MCF 10A (cell line): ENCODE results near the gene DPM3. TPM values are rescaled to one million over a fixed set of nuclear protein-coding genes. Genes with fewer than 3 reads are reported as not detected.

Experiments
- BruUV-seq: library from RNA; stranded (reverse); fragments of 400-500 nt; replicated peaks from 2 replicates; lab custom pipeline; 2021; lab: Mats Ljungman, UMichigan
- CTCF ChIA-PET: fragments of 300-600 bp; sonication (Branson Sonifier 250); formaldehyde crosslinking; extraction: SDS; loops from one replicate; lab custom pipeline; 2021; ENCODE audit warnings: antibody characterized with exemption, inconsistent platforms; lab: Yijun Ruan, JAX
- POLR2A ChIA-PET: fragments of 300-600, 350-650 bp; sonication (Branson Sonifier 250); formaldehyde crosslinking; extraction: SDS; loops from one replicate; lab custom pipeline; 2020; ENCODE audit warnings: antibody characterized with exemption, inconsistent platforms; lab: Yijun Ruan, JAX
- DNase-seq: peaks from one replicate; pipeline ENCODE4 v3.0.0-alpha.2; 2018; ENCODE audit not compliant: unreplicated experiment
- H3K27ac Mint-ChIP-seq: one replicate; pipeline ENCODE4 v1.8.0; 2022; ENCODE audit warnings: mild to moderate bottlenecking, low read depth, mixed read lengths; ENCODE audit not compliant: unreplicated experiment
- H3K27me3 Mint-ChIP-seq: one replicate; pipeline ENCODE4 v1.8.0; 2022; ENCODE audit warnings: mixed read lengths; ENCODE audit not compliant: insufficient read depth, unreplicated experiment
- H3K36me3 Mint-ChIP-seq: one replicate; pipeline ENCODE4 v1.8.0; 2022; ENCODE audit warnings: mild to moderate bottlenecking, moderate library complexity, mixed read lengths; ENCODE audit not compliant: insufficient read depth, unreplicated experiment
- H3K4me1 Mint-ChIP-seq: one replicate; pipeline ENCODE4 v1.8.0; 2022; ENCODE audit warnings: mixed read lengths; ENCODE audit not compliant: insufficient read depth, unreplicated experiment
- H3K4me3 Mint-ChIP-seq: one replicate; pipeline ENCODE4 v1.8.0; 2022; ENCODE audit warnings: mild to moderate bottlenecking, moderate library complexity, mixed read lengths; ENCODE audit not compliant: unreplicated experiment
- H3K9me3 Mint-ChIP-seq: one replicate; pipeline ENCODE4 v1.8.0; 2022; ENCODE audit warnings: mixed read lengths; ENCODE audit not compliant: unreplicated experiment
- intact Hi-C: fragments of 100-400 bp; cut with micrococcal nuclease; formaldehyde crosslinking; loops from 2 replicates; pipeline ENCODE4 v1.14.1; 2022
- total RNA-seq: library from RNA; stranded (reverse); gene quantifications from 2 replicates; pipeline ENCODE4 v1.2.3, GENCODE V29; 2022
- TF ChIP-seq, protein P1 (sequence below): fragments of 200-600 bp; IDR thresholded peaks from one replicate; pipeline ENCODE4 v1.8.0; 2022; ENCODE audit warnings: antibody characterized with exemption, mild to moderate bottlenecking; ENCODE audit not compliant: unreplicated experiment

Gene DPM3
- total RNA-seq, 1 experiment from 2014 or later: 86.4 TPM

GRCh38 chr1:155104605-155105534, 35.5 kb downstream of the DPM3 start:
- ChIA-PET POLR2A (interaction anchor here (0.7 to 4.2 kb wide), 2 partner anchors 19 to 65 kb away, joined by 4 to 29 read pairs; no protein-coding TSS in a partner anchor), CTCF (interaction anchor here (0.8 to 5.6 kb wide), 6 partner anchors 11 to 68 kb away, joined by 3 to 51 read pairs (median 5); partner anchors contain the start of gene KRTCAP2)
- H3K36me3 Mint-ChIP-seq: peaks cover 7% of the 10 kb centered on the region
- H3K9me3 Mint-ChIP-seq: no peaks in the 10 kb centered on the region
- peaks cover 18% of the 10 kb centered on the region for H3K4me1 Mint-ChIP-seq
- no TSS peak for BruUV-seq
- DNase-seq: no peak
- H3K4me3 Mint-ChIP-seq: no peak overlapping the region
- intact Hi-C loops: no loop called here
- TF ChIP-seq, protein P1, sequence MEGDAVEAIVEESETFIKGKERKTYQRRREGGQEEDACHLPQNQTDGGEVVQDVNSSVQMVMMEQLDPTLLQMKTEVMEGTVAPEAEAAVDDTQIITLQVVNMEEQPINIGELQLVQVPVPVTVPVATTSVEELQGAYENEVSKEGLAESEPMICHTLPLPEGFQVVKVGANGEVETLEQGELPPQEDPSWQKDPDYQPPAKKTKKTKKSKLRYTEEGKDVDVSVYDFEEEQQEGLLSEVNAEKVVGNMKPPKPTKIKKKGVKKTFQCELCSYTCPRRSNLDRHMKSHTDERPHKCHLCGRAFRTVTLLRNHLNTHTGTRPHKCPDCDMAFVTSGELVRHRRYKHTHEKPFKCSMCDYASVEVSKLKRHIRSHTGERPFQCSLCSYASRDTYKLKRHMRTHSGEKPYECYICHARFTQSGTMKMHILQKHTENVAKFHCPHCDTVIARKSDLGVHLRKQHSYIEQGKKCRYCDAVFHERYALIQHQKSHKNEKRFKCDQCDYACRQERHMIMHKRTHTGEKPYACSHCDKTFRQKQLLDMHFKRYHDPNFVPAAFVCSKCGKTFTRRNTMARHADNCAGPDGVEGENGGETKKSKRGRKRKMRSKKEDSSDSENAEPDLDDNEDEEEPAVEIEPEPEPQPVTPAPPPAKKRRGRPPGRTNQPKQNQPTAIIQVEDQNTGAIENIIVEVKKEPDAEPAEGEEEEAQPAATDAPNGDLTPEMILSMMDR: no peak
- H3K27ac Mint-ChIP-seq: no peak overlapping the region
- no peaks in the 10 kb centered on the region for H3K27me3 Mint-ChIP-seq

DNA sequence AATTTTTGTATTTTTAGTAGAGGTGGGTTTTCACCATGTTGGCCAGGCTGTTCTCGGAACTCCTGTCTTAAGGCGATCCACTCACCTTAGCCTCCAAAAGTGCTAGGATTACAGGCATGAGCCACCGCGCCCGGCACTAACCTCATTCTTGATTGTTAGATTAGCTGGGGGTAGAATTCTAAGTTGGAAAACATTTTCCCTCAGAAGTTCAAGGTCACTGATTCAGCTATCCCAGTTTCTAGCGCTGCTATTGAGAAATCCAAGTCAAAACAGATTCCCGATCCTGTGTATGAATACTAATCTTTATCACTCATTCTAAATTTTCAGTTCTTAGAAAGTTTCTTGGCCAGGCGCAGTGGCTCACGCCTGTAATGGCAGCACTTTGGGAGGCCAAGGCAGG, 37.0 kb downstream of the DPM3 start:
- H3K9me3 Mint-ChIP-seq: no peaks in the 10 kb centered on the region
- no peak overlapping the region for H3K27ac Mint-ChIP-seq
- peaks cover 12% of the 10 kb centered on the region for H3K4me1 Mint-ChIP-seq
- no TSS peak for BruUV-seq
- H3K27me3 Mint-ChIP-seq: no peaks in the 10 kb centered on the region
- DNase-seq: no peak
- H3K4me3 Mint-ChIP-seq: no peak overlapping the region
- intact Hi-C loops: no loop called here
- POLR2A ChIA-PET: interaction anchor here (0.7 to 4.2 kb wide), 4 partner anchors 21 to 32 kb away, joined by 4 to 29 read pairs (median 7); partner anchors contain the start of gene SLC50A1
- peaks cover 7% of the 10 kb centered on the region for H3K36me3 Mint-ChIP-seq
- TF ChIP-seq, protein P1: no peak
- CTCF ChIA-PET: interaction anchor here (0.6 to 5.6 kb wide), 4 partner anchors 13 to 177 kb away, joined by 3 to 51 read pairs (median 6); partner anchors contain the start of gene KRTCAP2

GRCh38 chr1:155099331-155099730, 41.0 kb downstream of the DPM3 start:
- peaks cover 17% of the 10 kb centered on the region for H3K27me3 Mint-ChIP-seq
- no peak for DNase-seq
- H3K27ac Mint-ChIP-seq: no peak overlapping the region
- intact Hi-C loops: no loop called here
- ChIA-PET CTCF (interaction anchor here (0.6 to 1.8 kb wide), 5 partner anchors 8 to 133 kb away, joined by 3 to 13 read pairs (median 8); no protein-coding TSS in a partner anchor), POLR2A (interaction anchor here (0.6 to 5.7 kb wide), 3 partner anchors 28 to 126 kb away, joined by 3 to 66 read pairs (median 3); partner anchors contain the start of genes EFNA1 and FLAD1)
- peaks cover 12% of the 10 kb centered on the region for H3K4me1 Mint-ChIP-seq
- BruUV-seq: no TSS peak
- TF ChIP-seq, protein P1: no peak
- H3K4me3 Mint-ChIP-seq: no peak overlapping the region
- peaks cover 7% of the 10 kb centered on the region for H3K36me3 Mint-ChIP-seq
- no peaks in the 10 kb centered on the region for H3K9me3 Mint-ChIP-seq

GRCh38 chr1:155094622-155094948, 45.7 kb downstream of the DPM3 start:
- H3K9me3 Mint-ChIP-seq: no peaks in the 10 kb centered on the region
- ChIA-PET CTCF (interaction anchor here (0.6 to 4.8 kb wide), 21 partner anchors 9 to 229 kb away, joined by 3 to 58 read pairs (median 9); partner anchors contain the start of gene KRTCAP2), POLR2A (interaction anchor here (0.5 to 5.7 kb wide), 5 partner anchors 12 to 78 kb away, joined by 4 to 66 read pairs (median 8); partner anchors contain the start of genes EFNA1, KRTCAP2 and SLC50A1)
- DNase-seq: no peak
- no TSS peak for BruUV-seq
- H3K36me3 Mint-ChIP-seq: no peaks in the 10 kb centered on the region
- TF ChIP-seq, protein P1: no peak
- intact Hi-C loops: loop anchor here (1.0 kb wide), 2 partner anchors 30 to 73 kb away; no protein-coding TSS in a partner anchor
- H3K4me3 Mint-ChIP-seq: no peak overlapping the region
- H3K27me3 Mint-ChIP-seq: peaks cover 17% of the 10 kb centered on the region
- peaks cover 26% of the 10 kb centered on the region for H3K4me1 Mint-ChIP-seq
- no peak overlapping the region for H3K27ac Mint-ChIP-seq
